ENCODE measurements around the gene ITPRIPL1.

The ITPRIPL1 gene

DNA sequence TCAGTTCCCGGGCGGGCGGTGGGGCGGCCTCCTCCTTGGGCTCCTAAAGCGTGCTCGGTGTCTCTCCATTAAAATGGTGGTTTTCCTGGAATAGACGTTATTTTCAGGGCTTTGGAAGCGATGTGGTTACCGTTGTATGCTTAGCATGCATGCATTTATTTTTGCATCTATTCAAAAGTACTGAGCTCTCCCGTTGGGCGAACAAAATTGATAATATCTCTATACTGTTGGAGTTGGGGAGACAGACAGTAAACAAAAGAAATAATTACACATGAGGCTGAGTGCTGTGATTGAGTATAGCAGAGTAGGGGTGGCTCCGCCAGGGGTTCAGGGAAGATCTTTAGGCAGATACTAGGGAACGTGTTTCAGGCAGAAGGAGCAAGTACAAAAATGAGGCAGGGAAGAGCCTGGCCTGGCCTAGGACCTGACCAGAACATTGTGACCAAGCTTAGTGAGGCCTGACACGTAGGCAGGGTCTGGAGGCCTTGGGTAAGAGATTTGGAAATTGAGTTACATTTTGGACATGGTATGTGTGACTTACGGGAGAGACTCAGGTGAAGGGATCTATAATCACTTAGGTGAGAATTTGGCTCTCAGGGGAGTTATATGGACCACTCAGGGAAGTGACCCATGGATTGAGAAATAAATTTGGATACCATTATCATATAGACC, 11.1 kb downstream of the ITPRIPL1 start:
- no peak overlapping the region for H3K27ac ChIP-seq
- H3K36me3 ChIP-seq (replicated peaks) = no peaks in the 10 kb centered on the region
- no peak for DNase-seq
- H3K27me3 ChIP-seq (replicated peaks) = no peaks in the 10 kb centered on the region
- peak overlapping the region; percentile 77 for H3K4me3 ChIP-seq (ENCODE audit: low read depth, low read length)
- in situ Hi-C loops (cut with HindIII; ENCODE audit: low pct_ligation_motif_present, low sequenced_read_pairs) = no loop called here
- TF ChIP-seq CTCF (IDR thresholded peaks at IDR 0.05; ENCODE audit: low read depth, low read length, missing control alignments) = no peak

DNA sequence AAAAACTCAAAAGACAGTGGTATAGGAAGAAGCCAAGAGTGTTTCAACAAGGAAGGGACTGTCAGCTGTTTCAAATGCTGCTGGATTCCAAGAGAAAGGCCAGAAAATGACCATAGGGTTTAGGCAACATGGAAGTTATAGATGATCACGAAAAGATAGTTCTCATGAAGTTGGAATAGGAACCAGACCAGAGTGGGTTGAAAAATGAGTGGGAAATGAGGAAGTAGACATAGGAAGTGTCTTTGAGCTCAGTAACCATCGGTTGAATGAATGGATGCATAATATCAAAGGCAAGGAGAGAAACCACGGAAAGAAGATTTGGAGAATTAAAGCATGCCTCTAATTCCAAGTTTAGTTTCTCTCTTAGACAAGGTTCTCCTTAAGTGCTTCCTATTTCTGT, 11.8 kb downstream of the ITPRIPL1 start:
- H3K27me3 ChIP-seq (replicated peaks) = no peaks in the 10 kb centered on the region
- H3K27ac ChIP-seq = no peak overlapping the region
- in situ Hi-C loops (cut with HindIII; ENCODE audit: low pct_ligation_motif_present, low sequenced_read_pairs) = no loop called here
- no peak for TF ChIP-seq CTCF (IDR thresholded peaks at IDR 0.05; ENCODE audit: low read depth, low read length, missing control alignments)
- H3K4me3 ChIP-seq (ENCODE audit: low read depth, low read length) = no peak overlapping the region
- no peak for DNase-seq
- no peaks in the 10 kb centered on the region for H3K36me3 ChIP-seq (replicated peaks)

GRCh38 chr2:96340493-96341414, 15.6 kb downstream of the ITPRIPL1 start:
- no peak for TF ChIP-seq CTCF (IDR thresholded peaks at IDR 0.05; ENCODE audit: low read depth, low read length, missing control alignments)

GRCh38 chr2:96341641-96342040, 16.5 kb downstream of the ITPRIPL1 start:
- H3K4me3 ChIP-seq (ENCODE audit: low read depth, low read length) = no peak overlapping the region
- H3K27me3 ChIP-seq (replicated peaks) = no peaks in the 10 kb centered on the region
- no peak overlapping the region for H3K27ac ChIP-seq
- DNase-seq = no peak
- in situ Hi-C loops (cut with HindIII; ENCODE audit: low pct_ligation_motif_present, low sequenced_read_pairs) = no loop called here
- TF ChIP-seq CTCF (IDR thresholded peaks at IDR 0.05; ENCODE audit: low read depth, low read length, missing control alignments) = no peak
- no peaks in the 10 kb centered on the region for H3K36me3 ChIP-seq (replicated peaks)

More at GRCh38 chr2:96340493-96341414, 15.6 kb downstream of the ITPRIPL1 start:
- Histone ChIP-seq H3K27ac (peak overlapping the region; percentile 40), H3K4me3 (ENCODE audit: low read depth, low read length) (no peak overlapping the region), H3K27me3 (replicated peaks) (no peaks in the 10 kb centered on the region), H3K36me3 (replicated peaks) (no peaks in the 10 kb centered on the region)
- no peak for DNase-seq
- in situ Hi-C loops (cut with HindIII; ENCODE audit: low pct_ligation_motif_present, low sequenced_read_pairs) = no loop called here

DNA sequence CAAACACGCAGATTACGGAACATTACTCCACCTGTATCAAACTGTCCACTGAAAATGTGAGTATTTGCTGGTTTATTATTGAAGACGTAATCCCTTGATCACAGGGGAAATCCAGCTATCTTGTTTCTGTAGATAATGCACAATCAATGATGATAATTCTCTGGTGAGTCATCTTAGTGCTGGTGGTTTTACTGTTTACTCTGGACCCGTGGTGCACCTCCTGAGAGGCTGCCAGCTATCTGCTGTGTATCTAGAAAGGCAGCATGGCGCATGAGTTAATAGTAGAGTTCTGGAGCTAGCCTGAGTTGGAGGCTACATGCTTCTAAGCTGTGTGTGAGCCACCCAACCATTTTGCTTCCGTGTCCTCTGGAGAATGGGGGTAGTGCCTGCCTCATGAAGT, 17.0 kb downstream of the ITPRIPL1 start:
- in situ Hi-C loops (cut with HindIII; ENCODE audit: low pct_ligation_motif_present, low sequenced_read_pairs) = no loop called here
- Histone ChIP-seq H3K27ac (no peak overlapping the region), H3K36me3 (replicated peaks) (no peaks in the 10 kb centered on the region), H3K27me3 (replicated peaks) (no peaks in the 10 kb centered on the region), H3K4me3 (ENCODE audit: low read depth, low read length) (no peak overlapping the region)
- DNase-seq = peak; percentile 94
- no peak for TF ChIP-seq CTCF (IDR thresholded peaks at IDR 0.05; ENCODE audit: low read depth, low read length, missing control alignments)
